Right atrium auricular region (tissue), 2 donors: Measurements from ENCODE around the gene GALNS. TPM values are rescaled to one million over a fixed set of nuclear protein-coding genes. Genes with fewer than 3 reads are reported as not detected.

Source experiments
- DNase-seq: peaks from one replicate; pipeline ENCODE4 v3.0.0-alpha.2; 2019; ENCODE audit warnings: low spot score
- H3K27ac ChIP-seq, 2 donors: fragments of 200-600 bp; sonication (generic); 1 replicate in 1 of 2; 2 replicates in 1 of 2; pipeline ENCODE4 v1.5.1; 2016 to 2019
- H3K27me3 ChIP-seq, 2 donors: fragments of 200-600 bp; sonication (generic); one replicate each; pipeline versions ENCODE4 v1.5.1 to v1.6.0; 2017 to 2019
- H3K36me3 ChIP-seq: fragments of 200-600 bp; sonication (generic); one replicate; pipeline ENCODE4 v1.5.1; 2016
- H3K4me1 ChIP-seq, 2 donors: fragments of 200-600 bp; sonication (generic); one replicate each; pipeline versions ENCODE4 v1.5.1 to v1.6.0; 2017 to 2019
- H3K4me3 ChIP-seq, 2 donors: fragments of 200-600 bp; sonication (generic); 1 replicate in 1 of 2; 2 replicates in 1 of 2; pipeline ENCODE4 v1.5.1; 2017 to 2019; ENCODE audit warnings: mild to moderate bottlenecking in 1 of 2, moderate library complexity in 1 of 2
- H3K9me3 ChIP-seq, 2 donors: fragments of 200-600 bp; sonication (generic); one replicate each; pipeline ENCODE4 v1.5.1; 2019
- total RNA-seq, 2 donors: library from RNA; depleted of rRNA; stranded (reverse); fragments of >200 nt; gene quantifications; one replicate each; pipeline ENCODE4 v1.1.0, GENCODE V29; 2016
- TF ChIP-seq, protein P1 (sequence below), 2 donors: fragments of 200-600 bp; sonication (generic); IDR thresholded peaks; one replicate each; pipeline ENCODE4 v1.5.1; 2019; ENCODE audit warnings: antibody characterized with exemption in 2 of 2

Gene GALNS
- total RNA-seq, 2 donors from 2014 or later, result 12.6 to 18.8 TPM

DNA sequence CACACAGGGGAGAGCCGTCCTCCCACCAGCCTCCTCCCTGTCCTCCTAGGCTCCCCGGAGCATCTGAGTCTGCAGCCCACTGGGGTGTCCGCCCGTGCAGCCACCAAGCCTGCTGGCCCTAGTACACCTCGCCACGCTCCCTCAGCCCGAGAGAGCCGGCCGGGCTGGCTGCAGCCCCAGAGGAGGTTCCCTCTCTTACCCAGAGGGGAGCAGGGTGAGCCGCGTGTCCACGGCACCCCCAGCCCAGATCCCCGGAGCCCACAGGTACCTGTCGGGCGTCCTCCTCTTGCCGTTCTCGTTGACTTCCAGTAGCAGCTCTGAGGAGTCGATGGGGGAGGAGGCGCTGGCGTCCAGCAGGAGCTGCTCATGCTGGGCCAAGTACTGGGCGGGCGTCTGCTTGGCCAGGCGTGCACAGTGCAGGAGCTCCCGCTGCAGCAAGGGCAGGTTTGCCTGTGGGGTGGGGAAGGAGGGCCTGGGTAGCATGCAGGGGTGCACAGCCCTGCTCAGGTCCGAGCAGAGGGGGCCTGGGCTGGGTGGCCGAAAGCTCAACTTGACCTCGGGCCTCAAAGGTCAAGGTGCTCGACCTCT lies 29.0 kb upstream of the GALNS start:
- H3K36me3 ChIP-seq, result peaks cover 6% of the 10 kb centered on the region
- no peaks in the 10 kb centered on the region for H3K27me3 ChIP-seq
- peak overlapping the region in 1 of 2 donors; percentile 69 for H3K27ac ChIP-seq
- DNase-seq, result no peak
- H3K9me3 ChIP-seq, result no peaks in the 10 kb centered on the region
- H3K4me3 ChIP-seq, result no peak overlapping the region
- H3K4me1 ChIP-seq, result peaks cover 0 to 36% of the 10 kb centered on the region in 2 donors
- TF ChIP-seq, protein P1, sequence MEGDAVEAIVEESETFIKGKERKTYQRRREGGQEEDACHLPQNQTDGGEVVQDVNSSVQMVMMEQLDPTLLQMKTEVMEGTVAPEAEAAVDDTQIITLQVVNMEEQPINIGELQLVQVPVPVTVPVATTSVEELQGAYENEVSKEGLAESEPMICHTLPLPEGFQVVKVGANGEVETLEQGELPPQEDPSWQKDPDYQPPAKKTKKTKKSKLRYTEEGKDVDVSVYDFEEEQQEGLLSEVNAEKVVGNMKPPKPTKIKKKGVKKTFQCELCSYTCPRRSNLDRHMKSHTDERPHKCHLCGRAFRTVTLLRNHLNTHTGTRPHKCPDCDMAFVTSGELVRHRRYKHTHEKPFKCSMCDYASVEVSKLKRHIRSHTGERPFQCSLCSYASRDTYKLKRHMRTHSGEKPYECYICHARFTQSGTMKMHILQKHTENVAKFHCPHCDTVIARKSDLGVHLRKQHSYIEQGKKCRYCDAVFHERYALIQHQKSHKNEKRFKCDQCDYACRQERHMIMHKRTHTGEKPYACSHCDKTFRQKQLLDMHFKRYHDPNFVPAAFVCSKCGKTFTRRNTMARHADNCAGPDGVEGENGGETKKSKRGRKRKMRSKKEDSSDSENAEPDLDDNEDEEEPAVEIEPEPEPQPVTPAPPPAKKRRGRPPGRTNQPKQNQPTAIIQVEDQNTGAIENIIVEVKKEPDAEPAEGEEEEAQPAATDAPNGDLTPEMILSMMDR (IDR thresholded peaks at IDR 0.05), result no peak

DNA sequence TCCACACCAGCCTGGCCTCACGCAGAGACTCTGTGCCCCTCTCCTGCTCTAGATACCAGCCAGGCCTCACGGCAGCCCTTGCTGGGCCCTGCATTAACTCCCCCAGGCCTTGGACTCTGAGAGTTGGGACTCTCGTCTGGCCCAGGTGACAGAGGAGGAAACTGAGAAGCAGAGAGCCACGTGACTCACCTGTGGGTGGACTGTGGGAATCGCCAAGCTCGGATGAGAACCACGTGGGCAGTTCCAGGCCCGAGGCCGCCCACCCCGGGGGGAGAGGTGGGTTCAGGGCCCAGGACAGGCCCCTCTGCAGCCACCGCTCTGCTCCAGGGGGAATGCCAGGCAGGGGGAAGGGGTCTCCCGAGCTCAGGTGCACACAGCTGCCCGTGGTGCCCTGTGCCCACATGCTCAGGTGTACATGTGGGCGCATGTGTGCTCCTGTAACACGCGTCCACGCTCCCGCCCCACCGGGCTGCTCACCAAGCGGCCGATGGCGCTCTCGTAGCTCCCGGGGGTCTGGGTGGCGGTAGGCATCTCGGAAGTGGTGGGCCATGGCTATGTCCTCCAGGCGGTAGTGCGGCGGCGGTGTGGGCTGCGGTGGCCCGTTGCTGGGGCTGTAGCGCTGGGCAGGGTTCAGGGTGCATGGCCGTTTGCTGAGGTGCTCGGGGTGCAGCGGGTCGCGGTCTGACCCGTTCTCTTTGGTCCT lies 28.0 kb upstream of the GALNS start:
- no peaks in the 10 kb centered on the region for H3K9me3 ChIP-seq
- TF ChIP-seq, protein P1 (IDR thresholded peaks at IDR 0.05), result no peak
- H3K27me3 ChIP-seq, result no peaks in the 10 kb centered on the region
- H3K4me1 ChIP-seq, result peaks cover 0 to 36% of the 10 kb centered on the region in 2 donors
- no peak overlapping the region for H3K27ac ChIP-seq
- peaks cover 6% of the 10 kb centered on the region for H3K36me3 ChIP-seq
- no peak for DNase-seq
- no peak overlapping the region for H3K4me3 ChIP-seq

DNA sequence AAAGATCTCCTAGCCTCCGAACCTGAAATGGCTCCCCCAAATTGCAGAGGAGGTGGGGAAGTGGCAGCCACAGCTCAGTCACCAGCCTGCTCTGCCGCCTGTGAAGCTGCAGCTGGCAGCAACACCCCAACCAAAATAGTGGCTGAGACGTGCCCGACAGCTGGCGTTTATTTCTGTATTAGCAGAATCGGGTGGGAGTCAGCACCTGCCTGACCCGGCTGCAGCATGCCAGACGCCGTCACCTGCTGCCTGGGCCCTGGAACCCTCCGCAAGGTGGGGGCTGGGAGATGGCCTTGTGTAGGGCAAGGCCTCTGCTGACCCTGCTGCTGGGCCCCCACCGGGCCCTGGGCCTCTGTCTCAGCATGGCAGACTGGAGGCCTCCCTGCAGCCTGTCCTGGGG lies 27.2 kb upstream of the GALNS start:
- H3K27me3 ChIP-seq, result no peaks in the 10 kb centered on the region
- DNase-seq, result no peak
- no peak overlapping the region for H3K27ac ChIP-seq
- no peak overlapping the region for H3K4me3 ChIP-seq
- peaks cover 0 to 36% of the 10 kb centered on the region in 2 donors for H3K4me1 ChIP-seq
- TF ChIP-seq, protein P1 (IDR thresholded peaks at IDR 0.05), result no peak
- no peaks in the 10 kb centered on the region for H3K9me3 ChIP-seq
- peaks cover 6% of the 10 kb centered on the region for H3K36me3 ChIP-seq

DNA sequence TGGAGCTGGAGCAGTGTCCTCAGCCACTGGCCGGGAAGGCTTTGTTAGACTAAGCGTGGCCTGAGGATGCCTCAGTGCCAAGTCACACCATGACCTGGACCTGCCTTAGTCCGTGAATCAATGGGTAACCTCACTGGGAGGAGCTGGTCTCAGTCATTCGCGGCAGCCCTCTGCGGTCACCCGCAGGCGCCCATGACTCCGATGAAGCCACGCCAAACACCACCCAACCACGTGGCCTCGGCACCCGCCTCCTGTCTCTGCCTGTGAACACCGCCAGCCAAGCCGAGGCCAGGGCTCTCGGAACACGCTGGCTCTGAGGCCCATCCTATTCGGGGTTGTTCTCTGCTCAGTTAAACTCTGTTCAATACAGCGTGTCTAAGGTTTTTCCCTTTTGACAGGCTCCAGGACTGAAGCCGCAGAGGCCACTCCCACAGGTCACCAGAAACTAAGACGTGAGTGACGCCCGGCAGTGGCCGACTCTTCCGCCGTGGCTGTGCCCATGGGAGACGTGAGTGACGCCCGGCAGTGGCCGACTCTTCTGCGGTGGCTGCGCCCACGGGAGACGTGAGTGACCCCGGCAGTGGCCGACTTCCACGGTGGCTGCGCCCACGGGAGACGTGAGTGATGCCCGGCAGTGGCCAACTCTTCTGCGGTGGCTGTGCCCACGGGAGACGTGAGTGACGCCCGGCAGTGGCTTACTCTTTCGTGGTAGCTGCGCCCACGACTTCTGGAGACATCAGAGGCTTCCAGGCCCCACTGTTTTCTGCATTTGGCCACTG lies 26.6 kb upstream of the GALNS start:
- TF ChIP-seq, protein P1 (IDR thresholded peaks at IDR 0.05), result no peak
- Histone ChIP-seq H3K9me3 (no peaks in the 10 kb centered on the region), H3K4me1 (peaks cover 0 to 31% of the 10 kb centered on the region in 2 donors), H3K27ac (no peak overlapping the region), H3K36me3 (peaks cover 6% of the 10 kb centered on the region), H3K4me3 (no peak overlapping the region), H3K27me3 (no peaks in the 10 kb centered on the region)
- no peak for DNase-seq

DNA sequence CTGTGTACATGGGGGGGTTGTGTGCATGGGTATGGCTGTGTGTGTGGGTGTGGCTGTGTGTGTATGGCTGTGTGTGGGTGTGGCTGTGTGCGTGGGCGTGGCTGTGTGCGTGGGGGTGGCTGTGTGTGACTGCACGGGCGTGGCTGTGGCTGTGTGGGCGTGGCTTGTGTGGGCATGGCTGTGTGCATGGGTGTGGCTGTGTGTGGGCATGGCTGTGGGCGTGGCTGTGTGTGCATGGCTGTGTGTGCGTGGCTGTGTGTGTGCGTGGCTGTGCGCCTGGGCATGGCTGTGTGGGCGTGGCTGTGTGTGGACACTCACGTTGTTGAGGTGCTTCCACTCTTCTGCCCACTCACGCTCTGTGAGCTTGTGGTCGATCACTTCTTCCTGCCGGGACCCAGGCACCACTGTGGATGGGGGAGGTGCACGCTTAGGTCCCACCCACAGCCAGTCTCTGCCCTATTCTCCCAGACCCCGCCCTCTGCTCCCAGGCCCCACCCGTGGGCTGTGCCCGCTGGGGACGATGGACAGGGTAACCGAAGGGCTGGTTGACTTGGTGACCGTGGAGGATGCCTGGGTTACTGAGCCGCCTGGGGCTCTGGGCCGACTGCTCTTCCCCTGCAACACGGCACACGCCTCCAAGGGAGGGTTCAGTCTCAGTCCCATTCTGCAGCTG lies 25.7 kb upstream of the GALNS start:
- Histone ChIP-seq H3K36me3 (peaks cover 6% of the 10 kb centered on the region), H3K9me3 (no peaks in the 10 kb centered on the region), H3K4me1 (peaks cover 0 to 24% of the 10 kb centered on the region in 2 donors), H3K27ac (no peak overlapping the region), H3K4me3 (no peak overlapping the region), H3K27me3 (no peaks in the 10 kb centered on the region)
- DNase-seq, result no peak
- TF ChIP-seq, protein P1 (IDR thresholded peaks at IDR 0.05), result no peak
